GM18867 (cell line): Measurements from ENCODE around the gene DAPK1.
A peak's percentile ranks its signal among the peaks of the same experiment; 100 is the strongest.

Experiments used
- ATAC-seq: cut with Tn5 transposase; IDR thresholded peaks from one replicate; pipeline ENCODE4 v1.9.1; 2021; ENCODE audit warnings: mild to moderate bottlenecking, moderate library complexity; ENCODE audit not compliant: unreplicated experiment

Gene DAPK1

GRCh38 chr9:87564791-87565241, 67.1 kb downstream of the DAPK1 start:
- no peak for ATAC-seq

GRCh38 chr9:87567001-87567400, 69.3 kb downstream of the DAPK1 start:
- no peak for ATAC-seq

GRCh38 chr9:87567571-87567970, 69.9 kb downstream of the DAPK1 start:
- ATAC-seq: no peak

GRCh38 chr9:87567983-87568382, 70.3 kb downstream of the DAPK1 start:
- ATAC-seq: no peak

GRCh38 chr9:87568401-87568800, 70.7 kb downstream of the DAPK1 start:
- ATAC-seq: no peak

GRCh38 chr9:87569008-87569509, 71.4 kb downstream of the DAPK1 start:
- ATAC-seq: no peak

- ATAC-seq: no peak
Observed at GRCh38 chr9:87569518-87569917, 71.9 kb downstream of the DAPK1 start.

GRCh38 chr9:87570000-87570908, 72.6 kb downstream of the DAPK1 start:
- ATAC-seq: peak; percentile 53

- ATAC-seq: no peak
Observed at GRCh38 chr9:87572719-87573118, 75.1 kb downstream of the DAPK1 start.

GRCh38 chr9:87573841-87574342, 76.2 kb downstream of the DAPK1 start:
- ATAC-seq: no peak

- no peak for ATAC-seq
Observed at GRCh38 chr9:87577746-87578145, 80.1 kb downstream of the DAPK1 start.

- ATAC-seq: no peak
Observed at GRCh38 chr9:87578625-87579024, 81.0 kb downstream of the DAPK1 start.

GRCh38 chr9:87579781-87580541, 82.3 kb downstream of the DAPK1 start:
- no peak for ATAC-seq

- no peak for ATAC-seq
Observed at GRCh38 chr9:87580941-87581438, 83.3 kb downstream of the DAPK1 start.

GRCh38 chr9:87581513-87581912, 83.8 kb downstream of the DAPK1 start:
- ATAC-seq: no peak

- ATAC-seq: no peak
Observed at GRCh38 chr9:87581949-87582637, 84.4 kb downstream of the DAPK1 start.

- ATAC-seq: no peak
Observed at GRCh38 chr9:87584326-87584725, 86.7 kb downstream of the DAPK1 start.

- ATAC-seq: no peak
Observed at GRCh38 chr9:87585123-87585855, 87.6 kb downstream of the DAPK1 start.

GRCh38 chr9:87586731-87587355, 89.2 kb downstream of the DAPK1 start:
- no peak for ATAC-seq

- ATAC-seq: no peak
Observed at GRCh38 chr9:87587356-87587745, 89.7 kb downstream of the DAPK1 start.
